Retinal pigment epithelial cell (primary cell): ENCODE results near the gene CAPN1.
"Not testable (repeated sequence)": the region's sequence is repeated elsewhere in the genome, so short reads cannot be mapped to it uniquely, and the experiment has no call there.

Experiments
- DNase-seq: peaks from one replicate; pipeline ENCODE4 v3.0.0-alpha.2; 2010; ENCODE audit warnings: low read depth
- H3K4me3 ChIP-seq: 2 replicates; pipeline ENCODE4 v1.5.1; 2011; ENCODE audit warnings: mild to moderate bottlenecking, low read length, control low read depth, moderate library complexity
- CTCF ChIP-seq: conservative IDR thresholded peaks from 2 replicates; pipeline ENCODE4 v1.5.1; 2011; ENCODE audit warnings: low read depth, low read length, control low read depth, inconsistent platforms

The CAPN1 gene

GRCh38 chr11:65227879-65228278, 46.2 kb downstream of the CAPN1 start:
- TF ChIP-seq CTCF: no peak
- no peak for DNase-seq

GRCh38 chr11:65236194-65237059, 54.7 kb downstream of the CAPN1 start:
- TF ChIP-seq CTCF: no peak
- DNase-seq: no peak
- H3K4me3 ChIP-seq: no peak overlapping the region

More at GRCh38 chr11:65227879-65228278, 46.2 kb downstream of the CAPN1 start:
- H3K4me3 ChIP-seq: no peak overlapping the region

- not testable (repeated sequence) for H3K4me3 ChIP-seq
Measured at GRCh38 chr11:65238302-65238701, 56.6 kb downstream of the CAPN1 start.

GRCh38 chr11:65241134-65241533, 59.4 kb downstream of the CAPN1 start:
- no peak for DNase-seq
- TF ChIP-seq CTCF: no peak
- no peak overlapping the region for H3K4me3 ChIP-seq

More at GRCh38 chr11:65238302-65238701, 56.6 kb downstream of the CAPN1 start:
- not testable (repeated sequence) for DNase-seq

- no peak for DNase-seq
Measured at GRCh38 chr11:65241692-65242091, 60.0 kb downstream of the CAPN1 start.

GRCh38 chr11:65242389-65242788, 60.7 kb downstream of the CAPN1 start:
- no peak for TF ChIP-seq CTCF
- no peak for DNase-seq
- H3K4me3 ChIP-seq: no peak overlapping the region

More at GRCh38 chr11:65241692-65242091, 60.0 kb downstream of the CAPN1 start:
- H3K4me3 ChIP-seq: no peak overlapping the region
- no peak for TF ChIP-seq CTCF

- DNase-seq: no peak
- no peak for TF ChIP-seq CTCF
- no peak overlapping the region for H3K4me3 ChIP-seq
Measured at GRCh38 chr11:65243797-65244196, 62.1 kb downstream of the CAPN1 start.

GRCh38 chr11:65245046-65245445, 63.3 kb downstream of the CAPN1 start:
- DNase-seq, H3K4me3 ChIP-seq: not testable (repeated sequence)
